ENCODE results near the gene EML1.

Gene EML1

GRCh38 chr14:99806836-99807235 is 13.6 kb downstream of the EML1 start:
- DNase-seq = no peak

DNA sequence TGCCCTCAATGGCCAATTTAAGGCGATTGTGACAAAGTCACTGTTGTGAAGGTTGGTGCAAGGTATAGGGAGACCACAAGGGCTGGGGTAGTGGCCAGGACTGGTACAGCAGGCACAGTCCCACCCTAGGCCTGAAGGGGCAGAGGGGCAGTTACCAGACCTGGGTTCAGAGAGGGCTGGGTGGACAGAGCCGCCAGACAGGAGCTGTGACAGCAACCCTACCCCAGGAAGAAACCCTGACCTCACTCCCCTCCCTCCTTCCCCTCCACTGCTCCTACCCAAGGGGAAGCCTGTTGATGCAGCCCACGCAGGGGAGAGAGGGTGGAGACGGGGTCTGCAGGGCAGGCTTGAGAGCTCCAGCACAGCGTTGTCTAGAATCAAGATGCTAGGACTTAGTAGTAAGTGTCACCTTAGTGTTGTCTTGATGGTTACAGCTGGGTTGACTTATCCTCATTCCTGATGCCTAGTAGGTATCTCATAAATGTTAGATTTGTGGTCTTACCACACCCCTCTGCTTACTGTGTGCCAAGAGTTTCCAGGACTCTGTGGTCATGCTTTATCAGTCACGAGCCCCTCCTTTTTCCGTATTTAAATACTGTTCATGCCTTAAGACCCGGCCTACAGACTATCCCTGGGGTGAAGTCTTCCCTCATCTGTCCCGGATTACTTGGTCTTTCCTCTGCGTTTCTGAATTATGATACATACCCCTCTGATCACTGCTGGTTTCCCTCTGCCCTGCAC is 14.4 kb downstream of the EML1 start:
- DNase-seq = no peak

- DNase-seq = no peak
Observed at GRCh38 chr14:99808154-99808505, 14.9 kb downstream of the EML1 start.

DNA sequence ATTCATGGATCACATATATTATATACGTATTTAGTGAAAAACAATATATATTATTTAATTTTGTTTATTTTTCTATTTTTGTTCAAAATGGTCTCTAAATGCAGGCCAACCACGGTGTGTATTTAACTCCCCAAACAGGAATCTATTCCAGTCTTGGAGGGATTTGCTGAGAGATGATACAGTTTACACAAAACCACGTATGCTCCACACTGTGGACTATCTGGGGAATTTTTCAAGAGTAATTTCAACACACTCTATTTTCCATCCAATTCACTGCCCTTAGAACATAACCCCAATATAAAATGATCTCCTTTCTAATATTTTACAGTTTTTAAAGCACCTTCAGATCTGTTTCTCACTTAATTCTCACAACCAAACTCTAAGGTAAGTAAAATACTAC is 15.3 kb downstream of the EML1 start:
- DNase-seq = no peak

- DNase-seq = no peak
Observed at GRCh38 chr14:99809360-99809759, 16.1 kb downstream of the EML1 start.

- DNase-seq = no peak
Observed at GRCh38 chr14:99809859-99810558, 16.8 kb downstream of the EML1 start.

- DNase-seq = no peak
Observed at GRCh38 chr14:99810559-99810874, 17.3 kb downstream of the EML1 start.

DNA sequence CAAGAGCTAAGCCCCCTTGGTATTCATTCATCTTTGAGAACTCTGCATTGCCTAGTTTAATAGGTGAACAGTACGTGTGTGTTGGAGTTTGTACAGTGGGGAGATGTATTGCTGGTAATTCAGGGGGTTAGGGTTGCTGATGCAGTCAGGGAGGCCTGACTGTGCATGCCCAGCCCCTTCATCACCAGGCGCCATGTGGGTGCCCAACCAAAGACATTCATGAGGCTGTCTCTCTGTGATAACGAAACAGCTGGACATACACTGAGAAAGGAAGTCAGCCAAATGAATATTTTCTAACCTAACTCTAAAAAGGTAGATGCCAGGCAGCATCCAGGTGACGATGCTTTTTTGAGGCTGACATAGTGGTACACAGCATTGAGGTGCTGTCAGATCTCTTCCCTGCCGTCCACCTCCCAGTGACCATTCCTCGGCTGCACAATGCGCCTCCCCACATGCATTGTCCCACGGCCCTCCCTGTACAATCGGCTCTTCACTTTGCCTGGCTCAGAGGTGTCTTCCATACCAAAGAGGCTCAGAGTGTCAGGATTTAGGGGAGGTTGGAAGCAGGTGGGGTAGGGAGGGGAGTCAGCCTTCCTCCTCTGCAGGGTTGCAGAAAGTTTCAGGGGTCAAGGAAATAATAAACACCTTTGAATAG is 19.0 kb downstream of the EML1 start:
- DNase-seq = no peak

GRCh38 chr14:99812892-99813291 is 19.7 kb downstream of the EML1 start:
- DNase-seq = no peak

DNA sequence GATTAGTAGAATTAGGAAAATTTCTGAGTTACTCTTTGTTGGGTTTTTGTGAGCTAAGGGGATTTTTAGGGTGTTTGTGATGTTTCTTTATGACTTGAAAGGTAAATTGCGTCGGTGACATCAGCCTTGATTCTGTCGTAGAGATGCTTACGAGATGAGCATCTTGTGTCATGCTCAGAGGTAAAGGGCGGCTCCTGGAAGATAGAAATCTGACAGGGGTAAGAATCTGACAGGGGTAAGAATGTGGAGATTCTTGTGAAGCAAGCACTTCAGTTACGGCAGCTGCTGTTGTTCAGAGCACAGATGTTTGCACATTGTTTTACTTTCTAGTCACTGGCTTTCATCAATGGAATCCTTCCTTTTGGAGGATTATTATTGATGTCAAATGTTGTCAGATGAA is 22.5 kb downstream of the EML1 start:
- no peak for DNase-seq

DNA sequence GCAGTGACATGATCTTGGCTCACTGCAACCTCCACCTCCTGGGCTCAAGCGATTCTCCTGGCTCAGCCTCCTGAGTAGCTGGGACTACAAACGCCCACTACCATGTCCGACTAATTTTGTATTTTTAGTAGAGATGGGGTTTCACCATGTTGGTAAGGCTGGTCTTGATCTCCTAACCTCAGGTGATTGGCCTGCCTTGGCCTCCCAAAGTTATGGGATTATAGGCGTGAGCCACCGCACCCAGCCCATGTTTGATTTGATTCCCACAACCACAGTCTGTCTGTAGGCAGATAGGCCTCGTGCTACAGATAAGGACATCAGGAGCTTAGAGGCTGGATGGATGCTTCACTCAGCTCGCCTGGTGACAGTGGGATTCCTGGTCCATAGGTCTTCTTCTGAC is 23.0 kb downstream of the EML1 start:
- DNase-seq = no peak

DNA sequence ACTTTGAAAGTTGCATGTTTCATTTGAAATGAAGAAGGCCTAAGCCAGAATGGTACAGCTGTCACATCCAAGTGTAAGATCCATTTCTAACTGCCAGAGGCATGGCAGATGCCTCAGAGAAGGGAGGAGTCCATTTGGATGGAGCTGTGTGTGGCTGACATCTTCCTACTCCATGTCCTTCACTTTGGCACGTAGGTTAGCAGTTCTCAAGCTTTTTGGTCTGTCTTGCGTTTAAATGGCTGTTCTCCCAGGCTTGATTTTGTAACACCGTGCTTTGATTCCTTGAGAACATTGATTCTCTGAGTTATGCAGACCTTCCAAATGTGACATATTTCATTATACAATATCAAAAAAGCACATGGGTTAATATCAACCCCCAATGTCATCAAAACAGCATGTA is 23.4 kb downstream of the EML1 start:
- no peak for DNase-seq

GRCh38 chr14:99817331-99817730 is 24.1 kb downstream of the EML1 start:
- no peak for DNase-seq

DNA sequence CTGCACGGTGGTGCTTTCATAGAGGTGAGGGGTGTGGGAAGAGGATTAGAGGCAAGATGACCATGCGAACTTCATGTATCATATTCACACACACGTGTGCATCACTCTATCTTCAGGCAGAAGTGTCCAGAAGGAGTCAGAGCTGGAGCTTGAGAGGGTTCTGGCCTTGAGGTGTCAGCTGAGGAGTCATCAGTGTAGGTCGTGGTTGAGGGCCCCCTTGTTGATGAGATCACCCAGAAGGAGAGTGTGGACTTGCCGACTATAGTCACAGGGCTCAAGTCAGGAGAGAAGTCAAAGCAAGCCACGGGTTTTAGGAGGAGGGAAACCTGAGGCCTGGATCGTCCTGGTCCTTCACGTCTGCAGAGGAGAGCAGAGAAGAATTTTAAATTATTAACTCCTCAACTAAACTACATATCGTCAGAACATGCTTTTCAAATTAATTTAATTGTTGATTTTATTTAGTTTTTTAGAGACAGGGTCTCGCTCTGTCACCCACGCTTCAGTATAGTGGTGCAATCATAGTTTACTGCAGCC is 25.4 kb downstream of the EML1 start:
- DNase-seq = no peak

DNA sequence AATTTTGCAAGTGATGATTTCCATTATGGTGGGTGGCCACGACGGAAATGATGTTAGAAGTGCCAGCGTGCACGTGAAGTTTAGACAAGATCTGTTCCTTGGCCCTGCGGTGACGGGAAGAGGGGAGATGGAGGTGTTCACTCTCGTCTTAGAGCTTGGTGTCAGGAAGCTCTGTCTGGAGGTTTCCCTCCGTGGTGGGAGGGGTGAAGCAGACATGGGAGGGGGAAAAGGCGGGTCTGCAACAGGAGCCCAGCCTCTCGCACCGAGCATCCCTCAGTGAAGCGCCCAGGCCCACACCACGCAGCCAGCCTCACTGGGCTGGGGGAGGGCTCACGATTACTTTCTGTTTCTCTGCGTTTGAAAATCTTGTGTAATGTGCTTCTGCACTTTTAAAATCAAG is 26.3 kb downstream of the EML1 start:
- DNase-seq = no peak

DNA sequence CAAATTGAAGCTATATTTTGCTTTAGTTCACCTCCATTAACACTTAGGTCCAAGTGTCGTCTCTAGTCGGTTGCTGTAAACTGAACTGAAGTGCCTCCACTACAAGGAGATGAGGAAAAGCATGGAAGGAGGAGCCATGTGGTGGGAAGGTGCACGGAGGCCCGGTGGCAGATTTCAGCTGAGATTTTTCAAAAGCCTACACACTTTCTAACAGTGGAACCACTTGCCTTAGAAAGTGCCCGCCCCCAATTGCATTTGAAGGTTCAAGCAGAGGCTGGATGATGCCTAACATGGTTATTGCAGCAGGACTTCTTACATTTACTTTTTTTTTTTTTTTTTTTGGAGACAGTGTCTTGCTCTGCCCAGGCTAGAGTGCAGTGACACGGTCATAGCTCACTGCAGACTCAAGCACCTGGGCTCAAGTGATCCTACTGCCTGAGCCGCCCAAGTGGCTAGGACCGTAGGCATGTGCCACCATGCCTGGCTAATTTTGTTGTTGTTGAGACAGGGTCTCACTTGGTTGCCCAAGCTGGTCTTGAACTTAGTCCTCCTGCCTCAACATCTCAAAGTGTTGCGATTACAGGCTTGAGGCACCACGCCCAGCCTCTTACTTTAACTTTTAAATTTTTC is 27.6 kb downstream of the EML1 start:
- no peak for DNase-seq

- DNase-seq = no peak
Observed at GRCh38 chr14:99821519-99822508, 28.6 kb downstream of the EML1 start.

GRCh38 chr14:99822800-99823455 is 29.7 kb downstream of the EML1 start:
- no peak for DNase-seq

- no peak for DNase-seq
Observed at GRCh38 chr14:99824776-99825175, 31.6 kb downstream of the EML1 start.

DNA sequence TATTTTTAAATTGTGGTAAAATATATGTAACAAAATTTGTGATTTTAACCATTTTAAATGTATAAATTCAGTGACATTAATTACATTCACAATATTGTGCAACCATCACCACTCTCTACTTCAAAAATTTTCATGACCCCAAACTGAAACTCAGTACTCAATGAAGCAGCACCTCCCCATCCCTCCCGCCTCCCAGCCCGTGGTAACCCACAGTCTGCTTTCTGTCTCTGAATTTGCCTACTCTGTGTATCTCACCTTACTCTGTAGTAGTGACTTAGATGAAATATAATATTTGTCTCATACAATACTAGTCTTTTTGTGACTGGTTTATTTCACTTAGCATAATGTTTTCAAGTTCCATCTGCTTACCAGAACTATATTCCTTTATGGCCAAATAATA is 36.2 kb downstream of the EML1 start:
- no peak for DNase-seq

DNA sequence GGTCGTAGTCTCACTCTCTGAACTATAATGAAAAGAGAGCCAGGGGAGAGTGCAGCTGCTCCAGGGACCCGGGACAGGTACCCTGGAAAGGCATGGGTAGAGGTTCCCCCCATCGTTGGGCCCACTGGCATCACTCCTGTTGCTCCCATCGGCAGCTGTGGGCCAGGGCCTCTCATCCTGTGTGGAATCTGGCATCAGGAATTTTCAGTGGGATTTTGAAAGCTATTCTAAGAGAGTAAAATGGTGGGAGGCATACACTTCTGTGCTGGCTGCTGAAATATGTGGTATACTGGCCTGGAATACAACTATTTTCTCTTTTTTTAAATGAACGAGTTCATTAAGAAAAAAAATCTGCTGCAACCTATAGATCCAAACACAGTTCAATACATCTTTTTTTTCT is 38.1 kb downstream of the EML1 start:
- DNase-seq = no peak

Measured in NCI-H774 (cell line).